NCI-H446 treated with DMSO at 0.1 percent for 48 hours (cell line): ENCODE results near the gene MRGPRE.

Experiments
- DNase-seq: peaks from one replicate; lab custom pipeline; 2025; lab: John Stamatoyannopoulos, UW

The MRGPRE gene

DNA sequence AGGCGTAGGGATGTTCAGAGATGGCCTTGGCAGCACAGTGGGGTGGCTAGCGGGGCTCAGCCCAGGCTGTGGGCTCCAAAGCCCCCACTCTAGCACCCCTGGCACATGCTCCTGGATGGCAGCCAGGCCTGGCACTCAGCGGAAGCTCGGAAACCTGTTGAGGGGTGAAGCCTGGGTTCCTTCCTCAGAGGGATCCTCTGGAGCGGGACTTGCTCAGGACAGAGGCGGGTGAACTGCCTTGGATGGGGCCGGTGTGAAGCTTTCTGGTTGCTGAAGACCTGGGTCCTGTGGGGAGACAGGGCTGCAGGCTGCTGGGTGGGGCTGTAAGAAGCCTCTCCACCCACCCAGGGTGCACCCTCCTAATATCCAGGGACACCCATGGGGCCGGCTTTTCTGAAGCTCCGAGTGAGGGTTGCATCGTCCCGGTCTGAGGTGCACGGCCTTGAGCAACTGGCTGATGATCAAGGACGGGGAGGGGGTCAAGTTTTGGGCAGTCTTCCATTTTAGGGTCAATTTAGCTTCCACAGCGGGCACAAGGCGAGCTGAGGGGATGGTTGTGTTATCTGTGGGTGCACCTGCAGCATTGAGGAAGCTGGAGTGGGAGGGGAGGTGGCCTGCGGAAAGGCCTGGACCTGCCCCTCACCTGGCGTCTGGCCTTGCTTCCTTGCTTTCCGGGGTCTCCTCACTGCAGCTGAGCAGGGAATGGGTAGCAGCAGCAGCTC lies 5.2 kb downstream of the MRGPRE start:
- no peak for DNase-seq

DNA sequence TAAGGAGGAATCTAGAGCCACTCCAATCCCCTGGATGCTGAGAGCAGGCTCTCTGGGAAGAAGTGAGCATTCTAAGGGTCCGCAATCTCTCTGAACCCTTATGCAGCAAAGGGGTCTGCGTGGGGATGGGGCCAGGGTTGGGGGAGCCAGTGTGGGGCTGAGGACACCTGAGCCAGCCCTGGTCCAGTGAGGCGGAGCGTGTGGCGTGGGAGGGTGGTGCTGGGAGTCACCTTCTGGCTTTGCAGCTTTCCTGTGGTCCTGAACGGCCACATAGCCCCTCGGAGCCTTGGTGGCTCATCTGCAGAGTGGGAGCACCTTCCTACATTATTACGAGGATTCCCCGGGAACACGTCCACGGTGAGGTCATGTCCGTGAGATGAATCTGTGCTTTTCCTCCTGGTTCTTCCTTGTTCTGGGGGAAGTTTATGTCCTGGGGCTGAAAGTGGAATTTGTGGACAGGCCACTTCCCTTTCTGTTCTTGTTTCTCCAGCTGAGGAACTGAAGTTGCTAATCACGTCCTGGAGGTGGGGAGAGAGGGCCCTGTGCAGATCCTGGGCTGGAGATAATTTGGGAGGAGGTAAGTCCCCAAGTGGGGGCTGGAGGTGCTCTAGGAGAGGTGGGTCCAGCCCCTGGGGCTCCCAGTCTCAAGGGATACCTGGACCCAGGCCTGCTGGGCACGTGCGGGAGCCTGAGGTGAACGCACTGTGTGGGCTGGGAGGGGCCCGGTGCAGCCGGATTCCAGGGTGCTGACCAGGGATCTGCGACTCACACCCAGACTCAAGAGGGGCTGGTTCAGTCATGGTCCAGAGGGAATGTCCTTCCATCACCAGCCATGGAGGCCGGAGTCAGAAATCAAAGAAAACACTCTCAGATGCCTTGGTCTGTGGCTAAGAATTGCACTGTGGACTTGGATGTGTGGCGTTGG lies 6.1 kb downstream of the MRGPRE start:
- DNase-seq = no peak

DNA sequence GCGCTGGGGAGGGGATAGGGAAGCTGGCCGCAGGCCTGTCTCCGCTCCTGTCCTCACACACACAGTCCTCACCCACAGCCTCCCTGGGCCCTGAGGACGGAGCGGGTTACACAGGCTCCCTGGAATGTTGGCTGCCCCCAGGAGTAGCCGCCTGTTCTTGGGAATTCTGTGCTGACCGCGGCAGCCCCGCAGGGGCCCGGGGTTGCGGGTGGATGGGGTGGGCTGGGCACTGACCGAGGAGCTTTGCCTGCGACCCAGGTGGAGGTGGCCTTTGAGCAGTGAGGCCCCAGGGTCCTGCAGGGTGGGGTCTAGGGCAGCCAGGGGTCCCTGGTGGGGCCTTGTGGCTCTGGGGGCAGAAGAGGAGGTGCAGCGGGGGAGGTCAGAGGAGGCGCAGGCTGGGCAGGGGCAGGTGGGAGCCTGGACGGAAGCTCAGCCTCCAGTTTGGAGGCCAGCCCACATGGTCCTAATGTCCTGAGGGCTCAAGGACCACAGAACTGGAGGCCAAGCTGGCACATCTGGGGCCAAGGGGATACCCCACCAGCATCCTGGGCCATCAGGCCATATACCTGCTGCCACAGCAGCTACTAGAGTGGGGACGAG lies 7.0 kb downstream of the MRGPRE start:
- no peak for DNase-seq

DNA sequence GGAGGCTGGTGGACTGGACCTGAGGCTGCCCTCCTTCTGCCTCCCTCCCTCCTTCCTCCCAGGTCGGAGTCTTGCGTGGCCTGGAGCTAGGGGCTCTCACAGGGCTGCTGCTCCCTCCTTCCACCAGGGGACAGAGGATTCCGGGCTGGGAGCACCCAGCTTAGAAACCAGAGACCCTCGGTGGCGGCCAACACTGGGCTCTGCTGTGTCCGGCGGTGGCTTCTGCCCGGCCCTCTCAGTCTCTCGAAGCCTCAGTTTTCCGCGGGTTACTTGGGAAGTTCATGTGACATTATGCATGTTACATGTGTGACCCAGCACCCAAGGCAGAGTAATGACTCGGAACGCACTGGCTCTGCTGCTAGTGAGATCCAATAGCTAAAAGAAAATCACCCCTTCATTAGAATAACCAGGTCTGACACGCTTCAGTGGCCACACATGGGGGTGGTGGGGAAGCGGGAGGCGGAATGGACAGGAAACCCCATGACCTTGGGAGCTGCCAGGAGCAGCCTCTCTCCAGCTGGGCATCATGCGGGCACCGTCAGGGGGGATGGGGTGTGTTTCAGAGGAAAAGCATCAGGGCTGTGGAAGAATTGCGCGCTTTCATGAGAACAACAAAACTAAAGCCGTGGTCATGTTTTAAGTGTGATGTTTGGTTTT lies 7.7 kb downstream of the MRGPRE start:
- DNase-seq = no peak

DNA sequence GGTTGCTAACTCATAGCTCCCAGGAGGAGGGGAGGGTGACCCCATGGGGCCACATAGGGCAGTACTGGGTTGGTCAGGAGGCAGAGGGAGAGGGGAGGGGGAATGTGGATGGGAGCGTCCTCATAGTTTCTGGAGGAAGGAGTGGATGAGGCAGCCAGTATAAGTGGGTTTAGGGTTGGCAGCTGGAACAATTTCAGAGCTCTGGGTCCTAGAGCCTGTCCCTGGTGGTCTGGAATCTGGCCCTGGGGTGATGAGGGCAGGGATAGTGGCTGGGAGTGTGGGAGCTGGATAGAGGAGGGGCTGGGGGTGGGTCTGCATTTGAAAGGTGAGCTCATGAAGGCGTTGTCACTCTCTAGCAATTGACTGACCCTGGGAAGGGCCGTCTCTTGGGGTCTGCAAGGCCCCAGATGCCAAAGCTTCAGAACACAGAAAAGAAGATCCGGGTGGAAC lies 8.3 kb downstream of the MRGPRE start:
- DNase-seq = no peak

DNA sequence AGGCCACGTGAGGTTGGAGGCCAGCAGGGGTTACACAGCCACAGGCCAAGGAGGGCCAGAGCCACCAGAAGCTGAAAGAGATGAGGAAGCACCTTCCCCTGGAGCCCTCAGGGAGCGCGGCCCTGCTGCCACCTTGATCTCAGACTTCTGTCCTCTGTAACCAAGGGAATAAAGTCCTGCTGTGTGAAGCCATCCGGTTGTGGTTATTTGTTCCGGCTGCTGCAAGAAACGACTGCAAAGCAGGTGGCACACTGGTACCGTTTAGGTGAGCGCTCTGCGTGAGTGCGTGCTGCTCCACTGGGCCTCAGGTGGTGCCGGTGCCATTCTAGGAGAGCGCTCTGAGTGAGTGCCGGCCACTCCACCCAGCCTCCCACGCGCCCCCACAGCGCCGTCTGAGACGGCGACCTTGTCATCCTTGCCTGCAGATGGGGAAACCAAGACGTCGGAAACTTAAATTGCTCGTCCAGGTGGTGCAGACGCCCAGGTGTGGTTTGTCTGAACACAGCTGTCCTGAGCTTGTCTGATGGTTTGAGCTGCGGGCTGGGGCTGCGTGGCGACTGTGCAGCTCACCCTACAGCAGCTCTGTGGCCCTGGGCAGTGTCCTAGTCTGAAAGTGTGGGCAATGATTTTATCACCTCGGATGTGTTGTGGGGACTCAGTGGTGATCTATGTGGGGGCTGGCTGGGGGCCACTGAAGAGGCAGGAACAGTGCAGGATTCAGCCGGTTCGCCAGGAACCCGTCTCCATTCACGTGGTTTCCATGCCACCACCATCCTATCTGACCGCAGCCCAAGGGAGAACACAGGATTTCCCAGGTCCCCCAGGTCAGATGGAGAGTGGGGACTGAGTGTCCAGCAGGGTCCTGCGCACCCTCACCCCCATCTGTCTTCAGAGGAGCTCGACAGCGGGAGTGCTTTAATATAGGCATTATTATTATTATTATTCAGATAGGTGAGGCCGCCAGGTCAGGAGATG lies 9.0 kb downstream of the MRGPRE start:
- DNase-seq = no peak

DNA sequence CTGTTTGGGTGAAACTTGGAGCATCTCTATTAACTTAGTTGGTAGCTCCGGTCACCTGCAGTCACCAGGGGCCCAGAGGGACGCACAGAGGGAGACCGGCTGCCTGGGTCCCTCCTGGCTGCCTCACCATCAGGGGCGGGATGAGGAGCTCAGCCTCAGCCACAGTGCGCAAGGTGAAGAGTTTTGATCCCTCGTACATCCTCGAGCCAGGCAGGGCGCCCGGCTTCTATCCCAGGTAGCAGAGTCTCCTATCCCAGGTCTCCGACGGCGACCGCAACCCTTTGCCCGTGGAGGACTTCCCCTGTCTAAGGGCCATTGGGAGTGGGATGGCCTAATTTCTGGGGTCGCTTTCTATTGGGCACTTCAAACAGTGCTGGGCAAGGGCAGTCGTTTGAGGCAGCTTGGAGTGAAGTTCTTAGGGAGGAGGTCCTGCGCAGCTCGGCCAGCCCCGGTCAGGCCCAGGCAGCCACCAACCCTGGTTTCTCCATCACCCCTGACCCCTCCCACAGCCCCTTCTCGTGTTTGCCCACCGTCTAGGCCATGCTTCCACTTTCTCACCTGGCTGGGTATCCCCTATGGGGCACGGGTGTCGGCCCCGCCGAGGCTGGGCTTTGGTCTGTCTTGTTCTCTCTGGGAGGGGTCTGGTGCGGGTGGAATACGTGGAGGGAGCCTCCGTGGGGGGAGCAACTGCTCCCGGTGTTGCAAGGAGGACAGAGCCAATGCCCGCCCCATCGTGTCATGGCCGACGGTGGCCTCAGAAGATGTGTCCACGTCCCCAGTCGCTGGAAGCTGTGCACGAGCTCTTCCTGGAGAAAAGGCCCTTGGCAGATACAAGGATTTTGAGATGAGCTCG lies 10.0 kb downstream of the MRGPRE start:
- no peak for DNase-seq

DNA sequence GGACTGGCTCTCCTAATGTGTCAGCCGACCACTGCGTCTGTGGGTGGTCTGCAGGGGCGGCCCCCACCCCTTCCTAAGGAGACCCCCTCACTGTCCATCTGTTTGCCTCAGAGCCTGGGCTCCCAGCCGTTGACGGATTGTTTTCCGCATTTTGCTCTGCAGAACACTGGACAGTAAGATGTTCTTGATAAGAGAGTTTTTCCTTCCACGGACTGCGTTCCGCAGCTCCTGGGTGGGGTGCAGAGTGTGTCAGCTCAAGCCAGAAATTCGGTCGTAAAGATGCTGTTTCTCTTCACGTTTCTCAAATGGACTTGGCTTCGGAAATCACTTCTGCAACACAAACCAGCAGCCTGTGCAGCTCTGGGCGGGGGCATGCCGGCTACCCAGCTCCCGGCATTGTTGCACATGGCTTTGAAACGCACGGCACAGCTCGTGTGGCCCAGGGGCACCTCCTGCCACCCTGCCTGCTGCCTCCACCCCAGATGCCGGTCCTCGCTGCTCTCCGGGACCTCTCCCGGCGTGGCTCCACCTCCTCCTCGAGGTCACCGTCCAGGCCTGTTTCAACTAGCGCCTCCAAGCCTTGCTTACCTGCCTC lies 10.7 kb downstream of the MRGPRE start:
- no peak for DNase-seq

DNA sequence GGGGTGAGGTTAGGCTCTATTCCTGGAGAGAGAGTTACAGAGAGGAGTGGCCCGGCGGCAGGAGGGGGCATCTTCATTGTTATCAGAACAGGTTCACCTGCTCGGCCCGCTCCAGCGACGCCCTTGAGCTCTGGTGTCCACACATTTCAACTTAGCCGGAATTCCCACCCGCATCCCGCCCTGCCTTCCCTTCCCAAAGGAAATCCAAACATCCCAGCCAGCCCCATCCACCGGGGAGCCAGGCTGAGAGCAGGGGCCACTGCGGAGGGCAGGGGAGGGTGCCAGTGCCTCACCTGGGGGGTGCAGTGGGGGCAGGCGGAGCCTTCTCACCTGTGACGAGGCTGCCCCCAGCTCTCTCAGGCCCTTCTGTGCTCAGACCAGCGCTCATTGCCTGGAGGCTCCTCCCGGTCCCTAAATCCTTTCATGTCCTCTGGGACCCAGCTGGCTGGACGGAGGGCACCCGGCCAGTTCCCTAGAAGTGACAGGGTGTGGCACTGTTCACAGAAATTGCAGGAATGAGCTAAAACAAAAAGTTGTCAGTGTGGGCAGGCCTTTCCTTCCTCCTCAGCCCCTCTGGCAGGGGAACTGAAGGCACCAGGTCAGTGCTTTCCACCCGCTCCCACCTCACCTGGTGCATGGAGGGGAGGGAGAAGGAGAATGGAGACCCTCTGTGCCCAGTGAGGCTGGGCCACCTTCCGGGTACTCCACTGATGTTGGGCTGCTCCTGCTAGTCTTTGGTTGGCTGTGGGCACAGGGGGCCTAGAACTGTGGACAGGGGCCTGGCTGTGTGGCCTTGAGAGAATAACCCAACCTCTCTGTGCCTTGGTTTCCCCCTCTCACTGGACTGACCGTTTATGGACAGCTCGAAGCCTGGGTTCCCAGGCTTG lies 11.5 kb downstream of the MRGPRE start:
- DNase-seq = no peak

DNA sequence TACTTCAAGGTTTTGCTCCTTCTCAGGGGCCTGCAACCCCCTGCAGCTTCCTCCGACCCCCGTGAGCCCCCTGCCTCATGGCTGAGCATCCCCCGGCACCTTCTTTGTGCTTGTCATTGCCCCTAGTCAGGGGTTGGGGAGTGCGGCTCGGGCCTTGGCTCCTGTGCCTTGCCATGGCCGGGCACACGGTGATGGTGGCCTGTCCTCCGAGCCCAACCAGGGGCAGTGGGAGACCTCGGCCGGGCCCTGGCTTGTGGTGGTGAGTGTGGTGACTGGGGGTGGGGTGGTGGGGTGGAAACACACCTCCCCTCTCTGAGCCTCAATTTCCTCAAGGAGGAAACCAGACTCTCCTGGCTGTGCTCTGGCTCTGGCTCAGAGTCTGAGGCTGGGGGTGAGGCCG lies 12.1 kb downstream of the MRGPRE start:
- no peak for DNase-seq

DNA sequence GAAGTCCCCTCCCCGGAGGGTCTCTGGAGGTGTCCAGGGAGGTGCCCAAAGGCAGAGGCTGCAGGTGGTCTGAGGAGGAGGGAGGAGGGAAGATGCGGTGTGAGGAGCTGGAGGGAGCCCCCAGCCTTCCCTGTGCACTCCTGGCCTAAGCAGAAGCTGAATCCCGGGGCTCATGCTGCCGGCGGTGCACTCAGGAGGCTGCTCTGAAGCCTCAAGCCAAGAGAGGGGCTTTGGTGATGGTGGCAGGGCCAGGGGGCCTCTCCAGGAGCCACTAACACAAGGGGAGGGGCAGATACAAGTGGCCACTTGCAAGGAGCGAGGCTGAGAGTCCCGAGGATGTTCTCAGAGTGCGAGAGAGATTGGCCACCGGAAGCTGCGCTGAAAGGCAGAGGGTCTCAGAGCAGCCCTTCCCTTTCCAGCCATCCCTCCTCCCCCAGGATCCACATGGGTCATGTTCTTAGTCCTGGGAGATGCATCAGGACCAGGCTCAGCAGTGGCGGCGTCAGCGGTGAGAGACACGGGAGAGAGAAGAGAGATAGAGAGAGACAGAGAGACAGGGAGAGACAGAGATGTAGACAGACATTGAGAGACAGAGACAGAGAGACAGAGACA lies 12.8 kb downstream of the MRGPRE start:
- DNase-seq = no peak

DNA sequence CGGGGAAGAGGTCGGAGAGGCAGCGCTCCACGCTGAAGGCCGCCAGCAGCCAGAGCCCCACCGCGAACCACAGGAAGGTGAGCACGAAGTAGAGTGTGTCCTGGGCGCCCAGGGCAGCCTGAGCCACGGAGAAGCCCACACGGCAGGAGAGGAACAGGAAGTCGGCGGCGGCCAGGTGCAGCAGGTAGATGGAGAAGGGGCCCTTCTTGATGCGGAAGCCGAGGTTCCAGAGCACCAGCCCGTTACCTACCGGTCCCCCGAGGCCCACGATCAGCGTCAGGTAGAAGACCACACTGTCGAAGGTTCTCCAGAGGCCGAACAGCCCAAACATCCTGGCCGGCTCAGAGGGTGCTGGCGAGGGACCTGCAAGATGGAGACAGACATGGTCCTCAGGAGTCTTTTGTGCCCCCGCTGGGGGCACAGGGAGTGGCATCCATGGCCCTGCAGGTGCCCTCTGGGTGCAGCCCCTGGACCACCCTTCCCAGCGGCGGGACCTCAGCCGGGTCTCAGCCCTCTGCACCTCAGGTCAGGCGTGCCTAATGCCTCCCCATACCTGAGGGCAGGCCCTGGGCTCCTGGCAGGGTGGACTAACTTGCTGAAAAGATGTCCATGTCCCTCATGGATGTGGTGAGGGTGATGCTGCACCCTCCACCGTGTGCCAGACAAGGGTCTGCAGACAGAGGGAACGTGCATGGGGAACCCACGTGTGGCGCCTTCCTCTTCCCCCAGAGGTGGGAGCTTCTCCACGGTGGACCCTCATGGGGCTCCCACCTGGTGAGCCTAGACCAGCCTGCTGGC lies 13.5 kb downstream of the MRGPRE start, which contains the start of gene MRGPRG:
Gene MRGPRG, minus strand, starts transcription at position 331 of the 798 bp plus-strand sequence. Its CDS starts 0 bp downstream, at position 331.
- no peak for DNase-seq

DNA sequence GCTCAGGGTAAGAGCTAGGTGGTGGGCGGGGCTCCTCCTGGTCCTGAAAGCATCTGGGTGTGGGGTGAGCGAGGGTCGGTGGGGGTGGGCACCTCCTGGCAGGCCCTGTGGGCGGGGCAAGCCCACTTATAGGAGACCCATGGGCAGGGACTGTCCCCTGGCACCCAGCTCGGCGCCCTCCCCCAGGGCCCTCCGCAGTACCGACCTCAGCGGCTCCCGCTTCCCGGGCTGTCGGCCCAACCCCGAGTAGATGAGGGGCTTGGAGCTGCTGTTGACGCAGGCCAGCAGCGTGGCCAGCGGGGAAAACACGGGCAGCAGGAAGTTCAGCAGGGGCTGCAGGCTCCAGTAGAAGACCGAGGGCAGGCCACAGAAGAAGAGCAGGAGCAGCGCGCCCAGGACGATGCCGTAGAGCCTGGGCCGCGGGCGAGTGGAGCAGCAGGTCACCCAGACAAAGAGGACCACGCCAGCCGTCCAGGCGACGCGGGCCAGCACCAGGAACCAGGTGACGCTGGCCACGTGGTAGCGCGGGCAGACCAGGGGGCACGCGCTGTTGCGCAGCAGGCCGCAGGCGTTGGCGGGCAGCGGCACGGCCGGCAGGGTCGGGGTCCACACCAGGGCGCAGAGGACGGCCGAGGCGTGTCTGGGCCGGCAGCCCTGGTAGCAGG lies 14.3 kb downstream of the MRGPRE start:
- no peak for DNase-seq

DNA sequence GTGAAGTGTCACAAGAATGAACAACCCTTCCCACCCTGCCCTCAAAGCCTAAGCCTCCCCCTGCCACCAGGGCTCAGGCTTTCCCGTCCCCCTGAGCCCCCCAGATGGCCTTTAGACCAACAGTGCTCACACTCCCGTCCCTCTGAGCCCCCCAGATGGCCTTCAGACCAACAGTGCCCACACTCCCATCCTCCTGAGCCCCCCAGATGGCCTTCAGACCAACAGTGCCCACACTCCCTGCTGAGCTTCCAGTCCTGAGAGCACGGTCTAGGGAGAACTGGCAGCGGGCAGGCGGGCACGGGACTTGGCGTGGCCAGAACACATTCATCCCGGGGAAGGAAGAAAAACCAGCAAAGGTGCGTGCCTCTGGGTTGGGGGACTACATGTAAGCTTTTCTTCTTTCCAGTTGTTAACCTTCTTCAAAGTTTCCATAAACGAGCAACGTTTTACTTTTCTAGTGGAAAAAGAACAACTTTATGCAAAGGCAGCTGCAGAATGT lies 16.1 kb downstream of the MRGPRE start:
- no peak for DNase-seq

DNA sequence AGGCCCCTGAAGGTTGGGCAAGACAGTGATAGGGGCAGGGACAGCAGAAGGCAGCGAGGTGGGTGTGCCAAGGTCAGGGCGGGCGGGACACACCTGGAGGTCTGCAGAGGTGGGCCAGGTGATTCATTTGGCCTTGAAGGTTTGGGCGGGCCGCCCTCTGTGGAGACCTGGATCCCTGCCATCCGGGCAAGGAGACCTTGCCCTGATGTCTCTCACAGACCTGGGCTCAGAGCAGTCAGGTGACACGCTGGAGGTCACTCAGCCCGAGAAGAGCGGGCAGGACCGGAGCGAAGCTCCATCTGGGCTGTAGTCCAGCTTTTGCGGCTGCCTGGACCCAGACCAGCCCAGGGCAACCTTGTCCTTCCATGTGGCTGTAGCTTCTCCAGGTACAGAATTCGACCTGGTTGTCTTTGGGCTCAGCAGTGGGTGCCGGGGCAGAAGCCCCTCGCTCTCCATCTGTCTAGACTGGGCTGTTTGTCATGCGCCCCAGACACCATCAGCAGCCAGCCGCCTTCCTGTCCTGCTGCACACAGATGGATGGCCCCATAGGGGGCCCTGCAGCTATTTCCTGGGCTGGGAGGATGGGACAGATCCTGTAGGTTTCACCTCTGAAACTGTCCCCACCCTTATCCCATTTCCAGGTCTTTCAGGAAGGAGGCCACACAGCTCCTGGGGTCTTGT lies 16.7 kb downstream of the MRGPRE start:
- no peak for DNase-seq

DNA sequence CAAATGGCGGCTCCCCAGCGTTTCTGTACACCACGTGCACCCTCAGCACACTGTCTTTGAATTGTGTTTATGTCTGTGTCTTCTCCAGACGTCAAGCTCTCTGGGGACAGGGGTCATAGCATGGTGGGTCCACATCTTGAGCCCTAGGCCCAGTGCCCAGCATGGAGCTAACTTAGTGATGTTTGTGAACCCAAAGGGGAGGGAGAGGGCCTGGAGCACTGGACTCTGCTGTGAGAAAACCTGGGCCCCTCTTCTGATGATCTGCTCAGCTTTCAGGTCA lies 17.9 kb downstream of the MRGPRE start:
- no peak for DNase-seq
